Large intestine (tissue), 12 donors: Measurements from ENCODE around the gene COPA. TPM values are rescaled to one million over a fixed set of nuclear protein-coding genes. Genes with fewer than 3 reads are reported as not detected.
A peak's percentile ranks its signal among the peaks of the same experiment; 100 is the strongest.
"Not testable (repeated sequence)": the region's sequence is repeated elsewhere in the genome, so short reads cannot be mapped to it uniquely, and the experiment has no call there.

Source experiments
- DNase-seq, 2 donors: peaks; one replicate each; pipeline versions ENCODE4 v3.0.0 to v3.0.0-alpha.2; 2013
- H3K27ac ChIP-seq: one replicate; pipeline ENCODE4 v1.5.1; 2013; ENCODE audit warnings: low read length
- H3K27me3 ChIP-seq: 2 replicates; pipeline ENCODE4 v1.6.1; 2013; ENCODE audit warnings: low read length; ENCODE audit not compliant: control insufficient read depth, insufficient read depth
- H3K36me3 ChIP-seq: 2 replicates; pipeline ENCODE4 v1.6.1; 2013; ENCODE audit warnings: low read length; ENCODE audit not compliant: control insufficient read depth, insufficient read depth
- H3K4me1 ChIP-seq: one replicate; pipeline ENCODE4 v1.6.1; 2013; ENCODE audit warnings: low read length; ENCODE audit not compliant: control insufficient read depth, insufficient read depth
- H3K4me3 ChIP-seq: one replicate; pipeline ENCODE4 v1.5.1; 2013; ENCODE audit warnings: low read length
- H3K9me3 ChIP-seq: one replicate; pipeline ENCODE4 v1.6.1; 2013; ENCODE audit warnings: mild to moderate bottlenecking, low read depth, low read length, moderate library complexity; ENCODE audit not compliant: control insufficient read depth
- whole genome bisulfite sequencing: methylation state at CpG from one replicate; pipeline ENCODE4 v1.1.5; 2013; ENCODE audit warnings: low lambda C conversion rate; ENCODE audit not compliant: insufficient coverage; 5-methylcytosine and 5-hydroxymethylcytosine counted together
- long read RNA-seq, 11 donors: transcript quantifications; one replicate each; lab custom pipeline, GENCODE V29; 2026
- polyA plus RNA-seq: library from polyadenylated mRNA; unstranded; fragments of 120-200 nt; gene quantifications from one replicate; pipeline ENCODE4 v1.2.1, GENCODE V29; 2013

Gene COPA
- polyA plus RNA-seq: 137 TPM
- long read RNA-seq, donor 1, full-length matches to known transcripts: 9 of 142 reads
- long read RNA-seq, donor 1, partial matches to known transcripts: 122 of 142 reads
- long read RNA-seq, donor 1, other reads (novel, unspliced or antisense): 11 of 142 reads
- long read RNA-seq, donor 2, full-length matches to known transcripts: 13 of 114 reads
- long read RNA-seq, donor 2, partial matches to known transcripts: 101 of 114 reads
- long read RNA-seq, donor 2, other reads (novel, unspliced or antisense): 0 of 114 reads
- long read RNA-seq, donor 3: 0 reads
- long read RNA-seq, donor 4, full-length matches to known transcripts: 2 of 7 reads
- long read RNA-seq, donor 4, partial matches to known transcripts: 5 of 7 reads
- long read RNA-seq, donor 4, other reads (novel, unspliced or antisense): 0 of 7 reads
- long read RNA-seq, donor 5, full-length matches to known transcripts: 13 of 44 reads
- long read RNA-seq, donor 5, partial matches to known transcripts: 31 of 44 reads
- long read RNA-seq, donor 5, other reads (novel, unspliced or antisense): 0 of 44 reads
- long read RNA-seq, donor 6, full-length matches to known transcripts: 12 of 37 reads
- long read RNA-seq, donor 6, partial matches to known transcripts: 25 of 37 reads
- long read RNA-seq, donor 6, other reads (novel, unspliced or antisense): 0 of 37 reads
- long read RNA-seq, donor 7, full-length matches to known transcripts: 7 of 52 reads
- long read RNA-seq, donor 7, partial matches to known transcripts: 45 of 52 reads
- long read RNA-seq, donor 7, other reads (novel, unspliced or antisense): 0 of 52 reads
- long read RNA-seq, donor 8, full-length matches to known transcripts: 11 of 194 reads
- long read RNA-seq, donor 8, partial matches to known transcripts: 171 of 194 reads
- long read RNA-seq, donor 8, other reads (novel, unspliced or antisense): 12 of 194 reads
- long read RNA-seq, donor 9, full-length matches to known transcripts: 21 of 49 reads
- long read RNA-seq, donor 9, partial matches to known transcripts: 28 of 49 reads
- long read RNA-seq, donor 9, other reads (novel, unspliced or antisense): 0 of 49 reads
- long read RNA-seq, donor 10, full-length matches to known transcripts: 15 of 268 reads
- long read RNA-seq, donor 10, partial matches to known transcripts: 225 of 268 reads
- long read RNA-seq, donor 10, other reads (novel, unspliced or antisense): 28 of 268 reads
- long read RNA-seq, donor 11, full-length matches to known transcripts: 15 of 67 reads
- long read RNA-seq, donor 11, partial matches to known transcripts: 52 of 67 reads
- long read RNA-seq, donor 11, other reads (novel, unspliced or antisense): 0 of 67 reads

- WGBS: 2% methylated on average over 15 of the region's 58 CpGs
- Histone ChIP-seq H3K27me3 (no peaks in the 10 kb centered on the region), H3K9me3 (no peaks in the 10 kb centered on the region), H3K4me3 (peak within 1 kb of the TSS; percentile 86), H3K4me1 (peaks cover 10% of the 10 kb centered on the region), H3K27ac (peak within 1 kb of the TSS; percentile 90), H3K36me3 (peaks cover 43% of the 10 kb centered on the region)
- peak; percentile 96 to 97 for DNase-seq
Observed at GRCh38 chr1:160342953-160343869, at the start of gene COPA, which contains the start of gene NCSTN. COPA (minus strand) TSS chr1:160343250; CDS start chr1:160343170, 80 bp downstream. NCSTN (plus strand) TSS chr1:160343383; CDS start chr1:160343397, 14 bp downstream.

GRCh38 chr1:160388406-160388805, 45.4 kb upstream of the COPA start:
- WGBS: no CpG with 5 or more reads among the region's 4 CpGs
- not testable (repeated sequence) for H3K4me1 ChIP-seq, H3K27ac ChIP-seq

GRCh38 chr1:160384812-160385211, 41.8 kb upstream of the COPA start:
- not testable (repeated sequence) for H3K9me3 ChIP-seq, DNase-seq, H3K4me3 ChIP-seq, H3K4me1 ChIP-seq, H3K27me3 ChIP-seq, H3K27ac ChIP-seq, H3K36me3 ChIP-seq
- no CpG with 5 or more reads among the region's 2 CpGs for WGBS

More at GRCh38 chr1:160388406-160388805, 45.4 kb upstream of the COPA start:
- not testable (repeated sequence) for DNase-seq, H3K9me3 ChIP-seq, H3K27me3 ChIP-seq, H3K36me3 ChIP-seq, H3K4me3 ChIP-seq

GRCh38 chr1:160377585-160378206, 34.6 kb upstream of the COPA start:
- H3K27me3 ChIP-seq: no peaks in the 10 kb centered on the region
- H3K4me1 ChIP-seq: peaks cover 7% of the 10 kb centered on the region
- H3K4me3 ChIP-seq: no peak overlapping the region
- no peaks in the 10 kb centered on the region for H3K36me3 ChIP-seq
- no peak overlapping the region for H3K27ac ChIP-seq
- 80% methylated on average over 1 of the region's 7 CpGs for WGBS
- no peaks in the 10 kb centered on the region for H3K9me3 ChIP-seq
- DNase-seq: no peak

GRCh38 chr1:160376525-160377131, 33.6 kb upstream of the COPA start:
- WGBS: no CpG with 5 or more reads among the region's 5 CpGs
- no peaks in the 10 kb centered on the region for H3K9me3 ChIP-seq
- no peaks in the 10 kb centered on the region for H3K36me3 ChIP-seq
- H3K27ac ChIP-seq: no peak overlapping the region
- H3K4me1 ChIP-seq: peaks cover 7% of the 10 kb centered on the region
- H3K27me3 ChIP-seq: no peaks in the 10 kb centered on the region
- H3K4me3 ChIP-seq: no peak overlapping the region
- DNase-seq: peak; percentile 58 to 65

- Histone ChIP-seq H3K36me3 (no peaks in the 10 kb centered on the region), H3K27me3 (no peaks in the 10 kb centered on the region), H3K27ac (no peak overlapping the region), H3K4me1 (peaks cover 9% of the 10 kb centered on the region), H3K4me3 (no peak overlapping the region), H3K9me3 (no peaks in the 10 kb centered on the region)
- DNase-seq: no peak
- 0% methylated on average over 1 of the region's 9 CpGs for WGBS
Observed at GRCh38 chr1:160375788-160376524, 32.9 kb upstream of the COPA start.

GRCh38 chr1:160374306-160375110, 31.5 kb upstream of the COPA start:
- H3K36me3 ChIP-seq: no peaks in the 10 kb centered on the region
- WGBS: no CpG with 5 or more reads among the region's 6 CpGs
- DNase-seq: no peak
- H3K27me3 ChIP-seq: no peaks in the 10 kb centered on the region
- peaks cover 9% of the 10 kb centered on the region for H3K4me1 ChIP-seq
- H3K27ac ChIP-seq: no peak overlapping the region
- no peaks in the 10 kb centered on the region for H3K9me3 ChIP-seq
- no peak overlapping the region for H3K4me3 ChIP-seq

- Histone ChIP-seq H3K36me3 (no peaks in the 10 kb centered on the region), H3K27ac (no peak overlapping the region), H3K4me3 (no peak overlapping the region), H3K4me1 (peaks cover 9% of the 10 kb centered on the region), H3K9me3 (no peaks in the 10 kb centered on the region), H3K27me3 (no peaks in the 10 kb centered on the region)
- no CpG with 5 or more reads among the region's 4 CpGs for WGBS
- no peak for DNase-seq
Observed at GRCh38 chr1:160373696-160374095, 30.6 kb upstream of the COPA start.
